T-cell (primary cell): ENCODE data around the gene GPRC6A. TPM values are rescaled to one million over a fixed set of nuclear protein-coding genes. Genes with fewer than 3 reads are reported as not detected.
"Not testable (repeated sequence)": the region's sequence is repeated elsewhere in the genome, so short reads cannot be mapped to it uniquely, and the experiment has no call there.

Experiments used
- ATAC-seq, 4 experiments: fragments of 200-7000 bp in 3 of 4; fragments of 150-1000 bp in 1 of 4; cut with Tn5 transposase; replicated peaks in 1 of 4; 1 replicate in 3 of 4; 2 replicates in 1 of 4; pipeline ENCODE4 v1.10.0; 2021; ENCODE audit warnings: moderate library complexity in 3 of 4, mild to moderate bottlenecking in 2 of 4, moderate number of reproducible peaks in 1 of 4
- CTCF ChIA-PET, 2 donors: fragments of 300-600 bp; sonication (Branson Sonifier 250); formaldehyde crosslinking; loops; one replicate each; lab custom pipeline; 2022; ENCODE audit warnings: antibody characterized with exemption in 2 of 2; lab: Charles Lee
- POLR2A ChIA-PET, 2 donors: fragments of 300-600 bp; sonication (Branson Sonifier 250); formaldehyde crosslinking; loops; one replicate each; lab custom pipeline; 2022; ENCODE audit warnings: antibody characterized with exemption in 2 of 2; lab: Charles Lee
- DNase-seq, 35 experiments: peaks; one replicate each; pipeline versions ENCODE4 v3.0.0 to v3.0.0-alpha.2; 2013 to 2023
- H3K27ac ChIP-seq: one replicate; pipeline ENCODE4 v1.5.1; 2013; ENCODE audit warnings: low read length
- H3K27me3 ChIP-seq, 2 experiments: replicated peaks in 1 of 2; 1 replicate in 1 of 2; 2 replicates in 1 of 2; pipeline versions ENCODE4 v1.6.1 to v1.7.0; 2013; ENCODE audit warnings: low read length in 1 of 2, mixed read lengths in 1 of 2; ENCODE audit not compliant: control insufficient read depth in 2 of 2, insufficient read depth in 2 of 2; ENCODE audit errors: extremely low read depth in 1 of 2
- H3K36me3 ChIP-seq, 2 donors: 1 replicate in 1 of 2; 2 replicates in 1 of 2; pipeline versions ENCODE4 v1.6.1 to v1.7.0; 2013; ENCODE audit warnings: low read length in 1 of 2; ENCODE audit not compliant: control insufficient read depth in 2 of 2, insufficient read depth in 1 of 2; ENCODE audit errors: extremely low read depth in 1 of 2
- H3K4me1 ChIP-seq, 2 experiments: 1 replicate in 1 of 2; 2 replicates in 1 of 2; pipeline versions ENCODE4 v1.6.1 to v1.7.0; 2013; ENCODE audit warnings: low read length in 2 of 2, mixed read lengths in 1 of 2; ENCODE audit not compliant: insufficient read depth in 2 of 2, control insufficient read depth in 1 of 2; ENCODE audit errors: extremely low read depth in 1 of 2
- H3K4me3 ChIP-seq, 2 donors: 1 replicate in 1 of 2; 2 replicates in 1 of 2; pipeline versions ENCODE4 v1.5.1 to v1.7.0; 2013; ENCODE audit warnings: mild to moderate bottlenecking in 2 of 2, low read length in 1 of 2, moderate library complexity in 1 of 2; ENCODE audit not compliant: control insufficient read depth in 1 of 2; ENCODE audit errors: extremely low read depth in 1 of 2
- H3K9me3 ChIP-seq: 2 replicates; pipeline ENCODE4 v1.7.0; 2013
- H3K27ac Mint-ChIP-seq, 2 donors: one replicate each; pipeline ENCODE4 v1.8.0; 2020 to 2021; ENCODE audit warnings: mild to moderate bottlenecking in 2 of 2, mixed read lengths in 2 of 2
- H3K27me3 Mint-ChIP-seq, 2 donors: one replicate each; pipeline ENCODE4 v1.8.0; 2021 to 2022; ENCODE audit warnings: mixed read lengths in 2 of 2
- H3K36me3 Mint-ChIP-seq: one replicate; pipeline ENCODE4 v1.8.0; 2021; ENCODE audit warnings: mixed read lengths
- H3K4me1 Mint-ChIP-seq, 3 donors: one replicate each; pipeline ENCODE4 v1.8.0; 2020 to 2022; ENCODE audit warnings: mixed read lengths in 3 of 3, mild to moderate bottlenecking in 1 of 3
- H3K4me3 Mint-ChIP-seq, 3 donors: one replicate each; pipeline ENCODE4 v1.8.0; 2020 to 2022; ENCODE audit warnings: mild to moderate bottlenecking in 3 of 3, mixed read lengths in 3 of 3, moderate library complexity in 3 of 3
- H3K9me3 Mint-ChIP-seq, 3 donors: one replicate each; pipeline ENCODE4 v1.8.0; 2020 to 2022; ENCODE audit warnings: mixed read lengths in 3 of 3
- WGBS: methylation state at CpG from one replicate; pipeline ENCODE4 v1.1.5; 2013; ENCODE audit warnings: missing lambda C conversion rate; ENCODE audit not compliant: insufficient coverage; 5-methylcytosine and 5-hydroxymethylcytosine counted together
- total RNA-seq, 35 experiments: library from RNA in 6 of 35; stranded (reverse) in 6 of 35; fragments of 120-200 nt in 1 of 35; gene quantifications; one replicate each; pipeline versions ENCODE4 v1.2.1 to v1.2.4 and lab custom pipeline; 2013 to 2026

GPRC6A gene
- total RNA-seq, 5 donors from 2014 or later (not counting 1 experiment from before 2014, with no cell fraction given): not detected

DNA sequence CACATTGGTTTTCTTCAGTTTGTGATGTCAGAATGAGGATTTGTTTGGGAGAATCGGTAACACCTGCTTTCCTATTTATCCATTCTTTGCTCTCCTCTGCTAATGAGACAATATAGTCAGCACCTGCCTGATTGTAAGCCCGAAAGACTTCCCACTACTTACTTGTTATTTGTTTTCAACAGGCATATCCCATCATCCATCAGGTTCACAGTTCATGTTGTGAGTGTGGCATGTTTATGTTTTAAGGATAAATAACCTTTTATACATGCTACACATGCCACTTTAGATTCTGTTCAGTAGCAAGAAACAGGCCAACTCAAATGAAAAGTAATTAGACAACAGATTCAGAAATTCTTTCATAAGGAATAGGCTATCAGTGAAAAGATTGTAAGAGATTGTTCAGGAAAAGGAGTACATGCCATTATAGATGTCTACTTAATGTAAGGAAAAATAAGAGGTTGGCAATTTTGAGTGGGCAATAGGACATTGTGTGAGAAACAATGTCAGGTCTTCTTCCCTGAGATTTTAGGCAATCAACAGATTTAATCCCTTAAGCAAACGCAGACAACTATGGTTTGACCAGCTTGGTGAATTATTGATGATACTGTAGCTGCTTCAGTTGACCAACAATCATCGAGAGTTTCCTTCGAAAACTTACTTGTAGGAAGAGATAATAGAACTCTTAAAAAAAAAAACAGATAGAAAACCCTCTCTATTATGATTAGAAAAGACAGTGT, 7.9 kb upstream of the GPRC6A start:
- DNase-seq (no peak), ATAC-seq (no peak)
- H3K4me3 Mint-ChIP-seq: no peak overlapping the region
- peaks cover 0 to 4% (median 0%) of the 10 kb centered on the region in 3 donors for H3K9me3 Mint-ChIP-seq
- POLR2A ChIA-PET: no interaction called here
- Histone ChIP-seq H3K27me3 (no peaks in the 10 kb centered on the region), H3K36me3 (no peaks in the 10 kb centered on the region), H3K9me3 (no peaks in the 10 kb centered on the region), H3K4me3 (no peak overlapping the region), H3K4me1 (no peaks in the 10 kb centered on the region), H3K27ac (no peak overlapping the region)
- no CpG with 5 or more reads among the region's 5 CpGs for WGBS
- H3K27me3 Mint-ChIP-seq: peaks cover 4 to 11% of the 10 kb centered on the region in 2 donors
- H3K4me1 Mint-ChIP-seq: no peaks in the 10 kb centered on the region
- no peak overlapping the region for H3K27ac Mint-ChIP-seq
- CTCF ChIA-PET: no interaction called here
- no peaks in the 10 kb centered on the region for H3K36me3 Mint-ChIP-seq

DNA sequence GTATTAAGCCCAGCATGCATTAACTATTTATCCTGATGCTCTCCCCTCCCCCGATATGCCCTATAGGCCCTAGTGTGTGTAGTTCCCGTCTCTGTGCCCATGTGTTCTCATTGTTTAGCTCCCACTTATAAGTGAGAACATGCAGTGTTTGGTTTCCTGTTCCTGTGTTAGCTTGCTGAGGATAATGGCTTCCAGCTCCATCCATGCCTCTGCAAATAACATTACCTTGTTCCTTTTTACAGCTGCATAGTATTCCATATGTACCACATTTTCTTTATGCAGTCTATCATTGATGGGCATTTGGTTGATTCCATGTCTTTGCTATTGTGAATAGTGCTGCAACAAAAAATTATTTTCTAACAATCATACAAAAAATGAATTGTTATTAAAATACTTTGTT, 5.6 kb upstream of the GPRC6A start:
- ATAC-seq, CTCF ChIA-PET, H3K4me3 ChIP-seq, H3K4me1 Mint-ChIP-seq, H3K4me1 ChIP-seq, H3K36me3 ChIP-seq, DNase-seq, H3K36me3 Mint-ChIP-seq, H3K9me3 Mint-ChIP-seq, H3K9me3 ChIP-seq, H3K27ac Mint-ChIP-seq, H3K4me3 Mint-ChIP-seq, POLR2A ChIA-PET, H3K27ac ChIP-seq, H3K27me3 ChIP-seq: not testable (repeated sequence)
- H3K27me3 Mint-ChIP-seq: peaks cover 2 to 11% of the 10 kb centered on the region in 2 donors
- no CpG with 5 or more reads among the region's 2 CpGs for WGBS

DNA sequence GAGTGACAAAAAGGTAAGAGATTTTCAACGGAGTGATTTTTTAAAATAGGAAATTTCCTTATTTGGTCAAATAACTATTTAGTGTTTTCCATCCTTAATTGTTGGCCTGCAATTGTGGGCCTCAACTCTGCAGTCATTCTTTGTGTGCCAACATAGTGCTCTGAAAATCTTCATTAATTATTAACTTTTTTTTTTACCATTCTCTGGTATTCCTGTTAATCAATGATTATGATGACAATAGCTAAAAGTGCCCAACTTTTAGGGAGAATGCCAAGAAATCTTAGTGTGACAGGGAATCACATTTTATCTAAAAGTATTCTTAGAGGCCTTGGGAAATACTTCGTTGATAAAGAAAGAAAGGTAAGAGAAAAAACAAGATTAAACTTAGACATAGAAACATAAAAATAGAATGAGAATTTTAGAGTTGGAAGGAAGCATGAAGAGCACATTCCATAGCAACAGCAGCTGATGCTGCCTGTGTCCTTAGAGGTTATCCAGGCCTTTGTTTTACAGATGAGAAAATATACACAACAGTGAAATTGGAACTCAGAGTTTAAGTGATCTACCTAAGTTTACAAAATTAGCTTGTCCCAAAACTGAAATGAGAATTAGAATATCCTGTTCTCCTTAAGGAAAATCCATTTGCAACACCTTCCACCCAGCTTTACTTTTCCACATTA, 1.2 kb downstream of the GPRC6A start:
- ATAC-seq (no peak), DNase-seq (no peak)
- Histone ChIP-seq H3K9me3 (no peaks in the 10 kb centered on the region), H3K27ac (no peak overlapping the region), H3K4me1 (no peaks in the 10 kb centered on the region), H3K4me3 (no peak overlapping the region), H3K36me3 (no peaks in the 10 kb centered on the region), H3K27me3 (no peaks in the 10 kb centered on the region)
- Mint-ChIP-seq H3K27ac (no peak overlapping the region), H3K4me1 (no peaks in the 10 kb centered on the region), H3K4me3 (no peak overlapping the region), H3K27me3 (no peaks in the 10 kb centered on the region), H3K9me3 (peaks cover 0 to 22% (median 11%) of the 10 kb centered on the region in 3 donors), H3K36me3 (no peaks in the 10 kb centered on the region)
- CTCF ChIA-PET: interaction anchor here in 1 of 2 donors (0.6 kb wide), 1 partner anchor 939 kb away, joined by 3 read pairs; no protein-coding TSS in a partner anchor
- no CpG with 5 or more reads among the region's 2 CpGs for WGBS
- POLR2A ChIA-PET: no interaction called here

DNA sequence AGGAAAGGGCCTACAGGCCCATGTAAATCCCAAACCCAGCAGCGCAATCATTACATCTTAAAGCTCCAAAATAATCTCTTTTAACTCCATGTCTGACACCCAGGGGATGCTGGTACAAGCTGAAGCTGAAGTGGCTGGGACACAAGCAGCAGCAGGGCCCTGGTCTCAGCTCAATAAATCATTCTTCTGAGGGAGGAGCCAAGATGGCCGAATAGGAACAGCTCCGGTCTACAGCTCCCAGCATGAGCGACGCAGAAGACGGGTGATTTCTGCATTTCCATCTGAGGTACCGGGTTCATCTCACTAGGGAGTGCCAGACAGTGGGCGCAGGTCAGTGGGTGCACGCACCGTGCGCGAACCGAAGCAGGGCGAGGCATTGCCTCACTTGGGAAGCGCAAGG, 12.5 kb downstream of the GPRC6A start:
- POLR2A ChIA-PET, H3K36me3 ChIP-seq, CTCF ChIA-PET, DNase-seq, H3K27me3 Mint-ChIP-seq, H3K4me3 Mint-ChIP-seq, ATAC-seq, H3K27ac Mint-ChIP-seq, H3K27me3 ChIP-seq, H3K4me3 ChIP-seq, H3K36me3 Mint-ChIP-seq, H3K4me1 ChIP-seq, H3K4me1 Mint-ChIP-seq, H3K9me3 ChIP-seq, H3K27ac ChIP-seq: not testable (repeated sequence)
- WGBS: 90% methylated on average over 2 of the region's 15 CpGs
- H3K9me3 Mint-ChIP-seq: peaks cover 4 to 23% (median 18%) of the 10 kb centered on the region in 3 donors

DNA sequence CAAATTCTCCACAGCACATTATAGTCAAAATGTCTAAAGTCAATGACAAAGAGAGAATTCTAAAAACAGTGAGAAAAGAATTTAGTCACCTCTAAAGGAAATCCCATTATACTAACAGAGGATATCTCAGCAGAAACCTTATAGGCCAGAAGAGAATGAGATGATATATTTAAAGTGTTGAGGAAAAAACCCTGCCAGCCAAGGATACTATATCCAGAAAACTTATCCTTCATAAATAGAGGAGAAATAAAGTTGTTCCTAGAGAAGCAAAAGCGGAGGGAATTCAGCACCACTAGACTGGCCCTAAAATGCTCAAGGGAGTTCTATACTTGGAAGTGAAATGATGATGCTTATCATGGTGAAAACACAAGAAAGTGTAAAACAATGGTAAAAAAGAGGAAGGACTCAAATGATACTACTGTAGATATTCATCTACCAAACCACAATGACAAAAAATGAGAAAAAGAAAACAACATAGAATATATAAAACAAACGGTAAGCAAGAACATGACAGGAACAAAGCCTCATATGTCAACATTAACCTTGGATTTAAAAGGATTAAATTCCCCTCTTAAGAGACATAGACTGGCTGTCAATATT, 16.7 kb downstream of the GPRC6A start:
- H3K27me3 ChIP-seq: peaks cover 0 to 2% of the 10 kb centered on the region in 2 experiments
- Mint-ChIP-seq H3K4me3 (no peak overlapping the region), H3K27ac (no peak overlapping the region), H3K27me3 (peaks cover 1 to 17% of the 10 kb centered on the region in 2 donors), H3K9me3 (peaks cover 4 to 27% (median 17%) of the 10 kb centered on the region in 3 donors), H3K36me3 (no peaks in the 10 kb centered on the region), H3K4me1 (no peaks in the 10 kb centered on the region)
- ChIA-PET CTCF (no interaction called here), POLR2A (no interaction called here)
- H3K4me1 ChIP-seq: no peaks in the 10 kb centered on the region
- ATAC-seq (no peak), DNase-seq (no peak)
- H3K4me3 ChIP-seq: no peak overlapping the region
- H3K36me3 ChIP-seq: no peaks in the 10 kb centered on the region
- no peak overlapping the region for H3K27ac ChIP-seq
- no CpG with 5 or more reads among the region's 2 CpGs for WGBS
- H3K9me3 ChIP-seq: no peaks in the 10 kb centered on the region

DNA sequence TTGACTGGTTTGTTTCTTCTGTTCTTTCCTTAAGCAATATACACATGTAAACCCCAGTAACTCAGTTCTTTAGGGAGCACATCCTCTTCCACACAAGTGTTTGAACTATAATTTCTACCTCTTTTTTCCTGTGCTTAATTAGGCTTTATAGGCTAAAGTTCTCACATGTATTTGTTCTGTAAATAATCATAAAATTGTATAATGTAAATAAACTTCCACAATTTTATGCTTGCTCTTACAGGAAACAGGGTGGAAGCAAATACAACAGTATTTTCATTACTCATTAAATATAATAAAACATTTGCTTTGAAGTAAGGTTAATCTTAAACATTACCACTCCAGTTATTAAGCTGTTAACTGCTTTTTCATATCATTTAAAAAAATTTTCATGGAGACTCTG, 26.9 kb downstream of the GPRC6A start:
- ATAC-seq (no peak), DNase-seq (no peak)
- H3K36me3 Mint-ChIP-seq: no peaks in the 10 kb centered on the region
- H3K4me1 Mint-ChIP-seq: no peaks in the 10 kb centered on the region
- peaks cover 17 to 25% of the 10 kb centered on the region in 2 donors for H3K27me3 Mint-ChIP-seq
- Histone ChIP-seq H3K9me3 (no peaks in the 10 kb centered on the region), H3K4me3 (no peak overlapping the region), H3K4me1 (no peaks in the 10 kb centered on the region), H3K27ac (no peak overlapping the region), H3K27me3 (no peaks in the 10 kb centered on the region), H3K36me3 (no peaks in the 10 kb centered on the region)
- ChIA-PET CTCF (no interaction called here), POLR2A (no interaction called here)
- H3K27ac Mint-ChIP-seq: no peak overlapping the region
- H3K9me3 Mint-ChIP-seq: no peaks in the 10 kb centered on the region
- H3K4me3 Mint-ChIP-seq: no peak overlapping the region
